Measurements from ENCODE around the gene AP2A1. TPM values are rescaled to one million over a fixed set of nuclear protein-coding genes. Genes with fewer than 3 reads are reported as not detected.

The AP2A1 gene
- total and polyA plus RNA-seq, 2 donors (not counting 1 experiment from before 2014, with no cell fraction given), result 64.2 to 95.0 TPM

DNA sequence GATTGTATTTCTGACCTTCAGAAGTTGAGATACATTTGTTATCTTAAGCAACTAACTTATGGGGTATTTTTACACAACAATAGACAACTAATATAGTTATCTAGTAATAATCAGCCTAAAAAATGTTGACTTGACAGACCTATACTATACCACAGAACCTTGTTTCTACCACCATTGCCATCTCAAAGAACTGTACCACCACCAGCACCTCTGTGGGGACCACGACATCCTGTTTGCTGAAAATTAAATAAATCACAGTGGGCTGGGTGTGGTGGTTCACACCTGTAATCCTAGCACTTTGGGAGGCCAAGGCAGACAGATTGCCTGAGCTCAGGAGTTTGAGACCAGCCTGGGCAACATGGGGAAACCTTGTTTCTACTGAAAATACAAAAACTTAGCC is 27.7 kb upstream of the AP2A1 start:
- no peak overlapping the region for H3K4me2 ChIP-seq (ENCODE audit: extremely low read depth, insufficient read depth, low read length)
- H2AFZ ChIP-seq (ENCODE audit: low read length), result no peak overlapping the region
- no peaks in the 10 kb centered on the region for H3K27me3 ChIP-seq (ENCODE audit: control insufficient read depth, insufficient read depth, low read length)
- no peaks in the 10 kb centered on the region for H3K79me2 ChIP-seq (ENCODE audit: control insufficient read depth, insufficient read depth, low read length)
- no peaks in the 10 kb centered on the region for H4K20me1 ChIP-seq (ENCODE audit: control insufficient read depth, extremely low read depth, insufficient read depth, low read length)
- H3K9me3 ChIP-seq (ENCODE audit: control insufficient read depth, insufficient read depth, low read depth, low read length), result no peaks in the 10 kb centered on the region
- no peak overlapping the region for H3K4me3 ChIP-seq (replicated peaks in 1 of 4; ENCODE audit: control extremely low read depth in 1 of 4, insufficient read depth in 1 of 4, low read depth in 3 of 4, low read length in 4 of 4)
- no peak overlapping the region for H3K9ac ChIP-seq (ENCODE audit: insufficient read depth, low read length)
- no peak overlapping the region for H3K27ac ChIP-seq (ENCODE audit: insufficient read depth, low read length)
- no peak for TF ChIP-seq EZH2 (IDR thresholded peaks at IDR 0.05; ENCODE audit: low read length, missing control alignments)
- TF ChIP-seq, protein P1, sequence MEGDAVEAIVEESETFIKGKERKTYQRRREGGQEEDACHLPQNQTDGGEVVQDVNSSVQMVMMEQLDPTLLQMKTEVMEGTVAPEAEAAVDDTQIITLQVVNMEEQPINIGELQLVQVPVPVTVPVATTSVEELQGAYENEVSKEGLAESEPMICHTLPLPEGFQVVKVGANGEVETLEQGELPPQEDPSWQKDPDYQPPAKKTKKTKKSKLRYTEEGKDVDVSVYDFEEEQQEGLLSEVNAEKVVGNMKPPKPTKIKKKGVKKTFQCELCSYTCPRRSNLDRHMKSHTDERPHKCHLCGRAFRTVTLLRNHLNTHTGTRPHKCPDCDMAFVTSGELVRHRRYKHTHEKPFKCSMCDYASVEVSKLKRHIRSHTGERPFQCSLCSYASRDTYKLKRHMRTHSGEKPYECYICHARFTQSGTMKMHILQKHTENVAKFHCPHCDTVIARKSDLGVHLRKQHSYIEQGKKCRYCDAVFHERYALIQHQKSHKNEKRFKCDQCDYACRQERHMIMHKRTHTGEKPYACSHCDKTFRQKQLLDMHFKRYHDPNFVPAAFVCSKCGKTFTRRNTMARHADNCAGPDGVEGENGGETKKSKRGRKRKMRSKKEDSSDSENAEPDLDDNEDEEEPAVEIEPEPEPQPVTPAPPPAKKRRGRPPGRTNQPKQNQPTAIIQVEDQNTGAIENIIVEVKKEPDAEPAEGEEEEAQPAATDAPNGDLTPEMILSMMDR (conservative IDR thresholded peaks at IDR 0.05 in 1 of 2, IDR thresholded peaks at IDR 0.05 in 1 of 2; ENCODE audit: low read depth in 1 of 2, low read length in 2 of 2), result no peak
- H3K4me1 ChIP-seq (ENCODE audit: control insufficient read depth, extremely low read depth, insufficient read depth, low read length), result no peaks in the 10 kb centered on the region
- no peaks in the 10 kb centered on the region for H3K36me3 ChIP-seq (ENCODE audit: control insufficient read depth, insufficient read depth, low read length)
- no peak for DNase-seq (ENCODE audit: low read depth in 2 of 2)

DNA sequence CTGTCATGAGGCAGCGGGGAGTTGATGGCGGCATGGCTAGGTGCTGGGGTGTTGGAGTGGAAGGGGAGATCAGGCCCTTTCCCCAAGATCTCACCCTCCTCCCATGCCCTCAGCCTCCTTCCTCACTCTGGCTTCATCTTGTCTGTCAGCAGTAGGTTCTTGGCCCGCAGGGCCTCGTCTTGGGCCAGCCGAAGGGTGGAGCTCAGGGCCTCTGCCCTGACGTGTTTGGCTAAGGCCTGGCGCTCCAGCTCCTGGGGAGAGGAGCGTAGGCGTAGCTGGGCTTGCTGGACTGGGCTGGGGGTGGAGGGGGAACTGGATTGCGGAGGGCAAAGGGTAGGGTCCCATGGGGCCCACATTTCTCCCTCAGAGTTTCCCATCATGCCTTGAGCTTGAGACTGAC is 26.9 kb upstream of the AP2A1 start:
- no peaks in the 10 kb centered on the region for H3K4me1 ChIP-seq (ENCODE audit: control insufficient read depth, extremely low read depth, insufficient read depth, low read length)
- no peaks in the 10 kb centered on the region for H3K36me3 ChIP-seq (ENCODE audit: control insufficient read depth, insufficient read depth, low read length)
- no peaks in the 10 kb centered on the region for H4K20me1 ChIP-seq (ENCODE audit: control insufficient read depth, extremely low read depth, insufficient read depth, low read length)
- TF ChIP-seq, protein P1 (conservative IDR thresholded peaks at IDR 0.05 in 1 of 2, IDR thresholded peaks at IDR 0.05 in 1 of 2; ENCODE audit: low read depth in 1 of 2, low read length in 2 of 2), result no peak
- TF ChIP-seq EZH2 (IDR thresholded peaks at IDR 0.05; ENCODE audit: low read length, missing control alignments), result no peak
- no peak overlapping the region for H2AFZ ChIP-seq (ENCODE audit: low read length)
- H3K27ac ChIP-seq (ENCODE audit: insufficient read depth, low read length), result no peak overlapping the region
- no peak for DNase-seq (ENCODE audit: low read depth in 2 of 2)
- no peak overlapping the region for H3K4me3 ChIP-seq (replicated peaks in 1 of 4; ENCODE audit: control extremely low read depth in 1 of 4, insufficient read depth in 1 of 4, low read depth in 3 of 4, low read length in 4 of 4)
- H3K4me2 ChIP-seq (ENCODE audit: extremely low read depth, insufficient read depth, low read length), result no peak overlapping the region
- H3K9me3 ChIP-seq (ENCODE audit: control insufficient read depth, insufficient read depth, low read depth, low read length), result no peaks in the 10 kb centered on the region
- no peaks in the 10 kb centered on the region for H3K79me2 ChIP-seq (ENCODE audit: control insufficient read depth, insufficient read depth, low read length)
- no peaks in the 10 kb centered on the region for H3K27me3 ChIP-seq (ENCODE audit: control insufficient read depth, insufficient read depth, low read length)
- no peak overlapping the region for H3K9ac ChIP-seq (ENCODE audit: insufficient read depth, low read length)

DNA sequence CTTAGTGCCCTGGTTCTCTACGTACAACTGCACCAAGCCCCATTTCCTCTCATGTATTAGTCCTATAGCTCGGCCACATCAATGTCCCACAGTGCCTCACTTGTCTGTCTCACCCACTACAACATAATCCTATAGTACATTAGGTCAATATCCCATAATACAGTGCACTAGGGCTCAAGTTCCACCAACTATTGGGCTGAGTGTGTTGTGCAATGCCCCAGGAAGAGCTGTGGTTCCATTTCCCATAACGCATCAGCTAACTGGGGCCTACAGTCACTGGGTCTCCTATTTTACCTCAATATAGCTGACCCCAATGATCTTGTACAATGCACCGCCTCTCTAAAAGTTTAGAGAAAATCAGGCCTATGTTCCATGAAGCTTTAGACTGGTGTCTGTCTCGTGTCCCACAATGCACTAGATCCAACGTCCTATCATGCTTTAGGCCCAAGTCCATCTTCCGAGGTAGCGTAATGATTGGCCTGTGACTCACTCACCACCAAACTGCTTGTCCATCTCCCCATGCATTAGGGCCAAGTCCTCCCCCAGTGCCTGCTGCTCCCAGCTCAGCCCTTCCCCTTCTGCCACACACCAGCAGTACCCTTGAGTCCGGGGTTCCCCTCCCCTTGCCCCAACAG is 25.5 kb upstream of the AP2A1 start:
- Histone ChIP-seq H3K4me3 (replicated peaks in 1 of 4; ENCODE audit: control extremely low read depth in 1 of 4, insufficient read depth in 1 of 4, low read depth in 3 of 4, low read length in 4 of 4) (no peak overlapping the region), H2AFZ (ENCODE audit: low read length) (no peak overlapping the region), H4K20me1 (ENCODE audit: control insufficient read depth, extremely low read depth, insufficient read depth, low read length) (no peaks in the 10 kb centered on the region), H3K4me2 (ENCODE audit: extremely low read depth, insufficient read depth, low read length) (no peak overlapping the region), H3K79me2 (ENCODE audit: control insufficient read depth, insufficient read depth, low read length) (no peaks in the 10 kb centered on the region), H3K4me1 (ENCODE audit: control insufficient read depth, extremely low read depth, insufficient read depth, low read length) (no peaks in the 10 kb centered on the region), H3K27me3 (ENCODE audit: control insufficient read depth, insufficient read depth, low read length) (no peaks in the 10 kb centered on the region), H3K9me3 (ENCODE audit: control insufficient read depth, insufficient read depth, low read depth, low read length) (no peaks in the 10 kb centered on the region), H3K27ac (ENCODE audit: insufficient read depth, low read length) (no peak overlapping the region), H3K36me3 (ENCODE audit: control insufficient read depth, insufficient read depth, low read length) (no peaks in the 10 kb centered on the region), H3K9ac (ENCODE audit: insufficient read depth, low read length) (no peak overlapping the region)
- DNase-seq (ENCODE audit: low read depth in 2 of 2), result peak in 1 of 2 donors; percentile 24
- no peak for TF ChIP-seq EZH2 (IDR thresholded peaks at IDR 0.05; ENCODE audit: low read length, missing control alignments)
- TF ChIP-seq, protein P1 (conservative IDR thresholded peaks at IDR 0.05 in 1 of 2, IDR thresholded peaks at IDR 0.05 in 1 of 2; ENCODE audit: low read depth in 1 of 2, low read length in 2 of 2), result no peak

Measured in fibroblast of lung (primary cell).